Measurements from ENCODE around the gene FAM136A.

FAM136A gene

GRCh38 chr2:70341477-70341765 is 39.6 kb upstream of the FAM136A start:
- no peak overlapping the region for H3K4ac ChIP-seq (ENCODE audit: low read depth in 1 of 2, low read length in 2 of 2)
- H2BK15ac ChIP-seq (ENCODE audit: low read depth, poor library complexity, severe bottlenecking) = no peak overlapping the region
- no peaks in the 10 kb centered on the region for H3K9me3 ChIP-seq (ENCODE audit: control insufficient read depth, low read length)
- no peak overlapping the region for H2BK12ac ChIP-seq (ENCODE audit: low read length in 2 of 2)
- H3K4me2 ChIP-seq (ENCODE audit: low read length, poor library complexity, severe bottlenecking) = no peak overlapping the region
- no peak overlapping the region for H2BK5ac ChIP-seq (ENCODE audit: low read depth, low read length, poor library complexity, severe bottlenecking)
- no peak overlapping the region for H3K23ac ChIP-seq (ENCODE audit: low read length in 2 of 2)
- no peak overlapping the region for H3K18ac ChIP-seq (ENCODE audit: low read depth in 1 of 2, low read length in 2 of 2)
- H3K4me3 ChIP-seq (ENCODE audit: insufficient read depth in 1 of 2, low read depth in 1 of 2, low read length in 2 of 2) = no peak overlapping the region
- no peak overlapping the region for H2BK120ac ChIP-seq (ENCODE audit: low read depth, low read length)
- no peak overlapping the region for H3K14ac ChIP-seq (ENCODE audit: low read length in 2 of 2)
- H3K4me1 ChIP-seq (ENCODE audit: control insufficient read depth, insufficient read depth, low read depth, low read length) = peaks cover 1% of the 10 kb centered on the region
- no peak overlapping the region for H2AFZ ChIP-seq (ENCODE audit: low read depth, low read length)
- H4K91ac ChIP-seq (ENCODE audit: low read length) = no peak overlapping the region
- peaks cover 0 to 26% of the 10 kb centered on the region in 2 experiments for H3K27me3 ChIP-seq (ENCODE audit: control insufficient read depth in 1 of 2, insufficient read depth in 1 of 2, low read length in 2 of 2)
- H3K9ac ChIP-seq (ENCODE audit: low read length) = no peak overlapping the region
- no peak overlapping the region for H3K27ac ChIP-seq (ENCODE audit: low read length, poor library complexity, severe bottlenecking)
- no peak overlapping the region for H2AK5ac ChIP-seq (ENCODE audit: low read length, severe bottlenecking)
- no peak for DNase-seq
- no peaks in the 10 kb centered on the region for H3K79me1 ChIP-seq (replicated peaks; ENCODE audit: low read length, poor library complexity, severe bottlenecking)
- no peaks in the 10 kb centered on the region for H3K36me3 ChIP-seq (ENCODE audit: control insufficient read depth in 1 of 2, insufficient read depth in 2 of 2, low read depth in 1 of 2, low read length in 2 of 2)
- H4K8ac ChIP-seq (ENCODE audit: low read length) = no peak overlapping the region

DNA sequence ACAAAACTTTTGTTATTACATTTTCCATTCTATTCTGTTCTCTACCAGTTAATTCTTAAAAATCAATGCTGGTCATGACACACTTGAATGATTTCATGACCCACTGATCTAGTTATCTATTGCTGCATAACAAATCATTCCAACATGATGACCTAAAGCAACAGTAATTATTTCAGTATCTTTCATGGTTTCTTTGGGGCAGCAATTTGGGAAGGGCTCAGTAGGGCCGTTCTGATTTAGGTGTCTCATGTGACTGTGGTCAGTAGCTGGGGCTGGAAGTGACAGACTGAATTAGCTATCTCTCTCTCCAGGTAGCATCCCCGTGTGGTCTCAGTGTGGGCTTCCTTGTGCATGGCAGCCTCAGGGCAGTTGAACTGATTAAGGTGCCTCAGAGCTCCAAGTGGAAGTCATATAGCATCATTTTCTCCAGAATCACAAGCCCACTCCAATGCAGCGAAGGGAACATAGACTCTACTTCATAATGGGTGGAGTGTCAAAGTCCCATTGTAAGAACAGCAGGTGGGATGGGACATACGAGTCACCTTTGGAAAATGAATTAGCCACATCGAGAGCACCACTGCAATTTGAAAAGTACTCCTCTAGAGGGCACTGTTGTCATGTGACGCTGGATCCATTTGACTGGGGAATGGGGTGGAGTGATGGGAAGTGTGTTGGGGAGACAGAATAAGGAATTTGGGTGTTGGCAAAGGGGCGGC is 39.1 kb upstream of the FAM136A start:
- no peak overlapping the region for H2AK5ac ChIP-seq (ENCODE audit: low read length, severe bottlenecking)
- peaks cover 0 to 21% of the 10 kb centered on the region in 2 experiments for H3K27me3 ChIP-seq (ENCODE audit: control insufficient read depth in 1 of 2, insufficient read depth in 1 of 2, low read length in 2 of 2)
- no peak overlapping the region for H2AFZ ChIP-seq (ENCODE audit: low read depth, low read length)
- peaks cover 1% of the 10 kb centered on the region for H3K4me1 ChIP-seq (ENCODE audit: control insufficient read depth, insufficient read depth, low read depth, low read length)
- H4K8ac ChIP-seq (ENCODE audit: low read length) = no peak overlapping the region
- no peak overlapping the region for H2BK15ac ChIP-seq (ENCODE audit: low read depth, poor library complexity, severe bottlenecking)
- peak; percentile 43 for DNase-seq
- H3K18ac ChIP-seq (ENCODE audit: low read depth in 1 of 2, low read length in 2 of 2) = no peak overlapping the region
- H3K4me3 ChIP-seq (ENCODE audit: insufficient read depth in 1 of 2, low read depth in 1 of 2, low read length in 2 of 2) = no peak overlapping the region
- WGBS = 2% methylated on average over 6 of the region's 7 CpGs
- H3K23ac ChIP-seq (ENCODE audit: low read length in 2 of 2) = no peak overlapping the region
- no peak overlapping the region for H3K14ac ChIP-seq (ENCODE audit: low read length in 2 of 2)
- no peak overlapping the region for H4K91ac ChIP-seq (ENCODE audit: low read length)
- H3K9me3 ChIP-seq (ENCODE audit: control insufficient read depth, low read length) = no peaks in the 10 kb centered on the region
- no peak overlapping the region for H3K4me2 ChIP-seq (ENCODE audit: low read length, poor library complexity, severe bottlenecking)
- no peaks in the 10 kb centered on the region for H3K79me1 ChIP-seq (replicated peaks; ENCODE audit: low read length, poor library complexity, severe bottlenecking)
- H3K27ac ChIP-seq (ENCODE audit: low read length, poor library complexity, severe bottlenecking) = no peak overlapping the region
- no peak overlapping the region for H2BK12ac ChIP-seq (ENCODE audit: low read length in 2 of 2)
- no peak overlapping the region for H2BK120ac ChIP-seq (ENCODE audit: low read depth, low read length)
- H3K9ac ChIP-seq (ENCODE audit: low read length) = no peak overlapping the region
- H3K36me3 ChIP-seq (ENCODE audit: control insufficient read depth in 1 of 2, insufficient read depth in 2 of 2, low read depth in 1 of 2, low read length in 2 of 2) = no peaks in the 10 kb centered on the region
- H3K4ac ChIP-seq (ENCODE audit: low read depth in 1 of 2, low read length in 2 of 2) = no peak overlapping the region
- H2BK5ac ChIP-seq (ENCODE audit: low read depth, low read length, poor library complexity, severe bottlenecking) = no peak overlapping the region

GRCh38 chr2:70340075-70340474 is 38.2 kb upstream of the FAM136A start:
- no peaks in the 10 kb centered on the region for H3K36me3 ChIP-seq (ENCODE audit: control insufficient read depth in 1 of 2, insufficient read depth in 2 of 2, low read depth in 1 of 2, low read length in 2 of 2)
- no peak overlapping the region for H3K14ac ChIP-seq (ENCODE audit: low read length in 2 of 2)
- H3K4me1 ChIP-seq (ENCODE audit: control insufficient read depth, insufficient read depth, low read depth, low read length) = peaks cover 1% of the 10 kb centered on the region
- H3K27me3 ChIP-seq (ENCODE audit: control insufficient read depth in 1 of 2, insufficient read depth in 1 of 2, low read length in 2 of 2) = peaks cover 0 to 16% of the 10 kb centered on the region in 2 experiments
- H3K18ac ChIP-seq (ENCODE audit: low read depth in 1 of 2, low read length in 2 of 2) = no peak overlapping the region
- H2BK120ac ChIP-seq (ENCODE audit: low read depth, low read length) = no peak overlapping the region
- H4K91ac ChIP-seq (ENCODE audit: low read length) = no peak overlapping the region
- no peak overlapping the region for H3K4me3 ChIP-seq (ENCODE audit: insufficient read depth in 1 of 2, low read depth in 1 of 2, low read length in 2 of 2)
- H4K8ac ChIP-seq (ENCODE audit: low read length) = no peak overlapping the region
- no peak overlapping the region for H3K23ac ChIP-seq (ENCODE audit: low read length in 2 of 2)
- no peaks in the 10 kb centered on the region for H3K9me3 ChIP-seq (ENCODE audit: control insufficient read depth, low read length)
- H3K27ac ChIP-seq (ENCODE audit: low read length, poor library complexity, severe bottlenecking) = no peak overlapping the region
- H3K79me1 ChIP-seq (replicated peaks; ENCODE audit: low read length, poor library complexity, severe bottlenecking) = no peaks in the 10 kb centered on the region
- no peak overlapping the region for H2BK5ac ChIP-seq (ENCODE audit: low read depth, low read length, poor library complexity, severe bottlenecking)
- no peak overlapping the region for H2BK15ac ChIP-seq (ENCODE audit: low read depth, poor library complexity, severe bottlenecking)
- no peak overlapping the region for H2AFZ ChIP-seq (ENCODE audit: low read depth, low read length)
- H3K9ac ChIP-seq (ENCODE audit: low read length) = no peak overlapping the region
- DNase-seq = no peak
- no peak overlapping the region for H2AK5ac ChIP-seq (ENCODE audit: low read length, severe bottlenecking)
- H3K4ac ChIP-seq (ENCODE audit: low read depth in 1 of 2, low read length in 2 of 2) = no peak overlapping the region
- H3K4me2 ChIP-seq (ENCODE audit: low read length, poor library complexity, severe bottlenecking) = no peak overlapping the region
- no peak overlapping the region for H2BK12ac ChIP-seq (ENCODE audit: low read length in 2 of 2)
- WGBS = 62% methylated on average over 4 of the region's 4 CpGs

- H2AFZ ChIP-seq (ENCODE audit: low read depth, low read length) = no peak overlapping the region
- H3K23ac ChIP-seq (ENCODE audit: low read length in 2 of 2) = no peak overlapping the region
- DNase-seq = no peak
- H2AK5ac ChIP-seq (ENCODE audit: low read length, severe bottlenecking) = no peak overlapping the region
- H3K9ac ChIP-seq (ENCODE audit: low read length) = no peak overlapping the region
- H4K8ac ChIP-seq (ENCODE audit: low read length) = no peak overlapping the region
- no peak overlapping the region for H3K27ac ChIP-seq (ENCODE audit: low read length, poor library complexity, severe bottlenecking)
- H3K4me2 ChIP-seq (ENCODE audit: low read length, poor library complexity, severe bottlenecking) = no peak overlapping the region
- no peak overlapping the region for H3K18ac ChIP-seq (ENCODE audit: low read depth in 1 of 2, low read length in 2 of 2)
- H3K4ac ChIP-seq (ENCODE audit: low read depth in 1 of 2, low read length in 2 of 2) = no peak overlapping the region
- no peak overlapping the region for H2BK120ac ChIP-seq (ENCODE audit: low read depth, low read length)
- no peak overlapping the region for H2BK15ac ChIP-seq (ENCODE audit: low read depth, poor library complexity, severe bottlenecking)
- H2BK5ac ChIP-seq (ENCODE audit: low read depth, low read length, poor library complexity, severe bottlenecking) = no peak overlapping the region
- H3K36me3 ChIP-seq (ENCODE audit: control insufficient read depth in 1 of 2, insufficient read depth in 2 of 2, low read depth in 1 of 2, low read length in 2 of 2) = no peaks in the 10 kb centered on the region
- no peak overlapping the region for H2BK12ac ChIP-seq (ENCODE audit: low read length in 2 of 2)
- H4K91ac ChIP-seq (ENCODE audit: low read length) = no peak overlapping the region
- no peak overlapping the region for H3K4me3 ChIP-seq (ENCODE audit: insufficient read depth in 1 of 2, low read depth in 1 of 2, low read length in 2 of 2)
- H3K4me1 ChIP-seq (ENCODE audit: control insufficient read depth, insufficient read depth, low read depth, low read length) = peaks cover 1% of the 10 kb centered on the region
- H3K9me3 ChIP-seq (ENCODE audit: control insufficient read depth, low read length) = no peaks in the 10 kb centered on the region
- no peak overlapping the region for H3K14ac ChIP-seq (ENCODE audit: low read length in 2 of 2)
- WGBS = 68% methylated on average over 3 of the region's 4 CpGs
- H3K27me3 ChIP-seq (ENCODE audit: control insufficient read depth in 1 of 2, insufficient read depth in 1 of 2, low read length in 2 of 2) = peaks cover 6 to 13% of the 10 kb centered on the region in 2 experiments
- no peaks in the 10 kb centered on the region for H3K79me1 ChIP-seq (replicated peaks; ENCODE audit: low read length, poor library complexity, severe bottlenecking)
Observed at GRCh38 chr2:70336552-70336951, 34.7 kb upstream of the FAM136A start.
